Calu3 (cell line): ENCODE measurements around the gene BRD7. TPM values are rescaled to one million over a fixed set of nuclear protein-coding genes. Genes with fewer than 3 reads are reported as not detected.

Source experiments
- BruUV-seq: library from RNA; stranded (reverse); fragments of 400-500 nt; replicated peaks from 2 replicates; lab custom pipeline; 2021; lab: Mats Ljungman, UMichigan
- CTCF ChIA-PET: fragments of 300-600 bp; sonication (Branson Sonifier 250); formaldehyde crosslinking; loops from one replicate; lab custom pipeline; 2022; ENCODE audit warnings: antibody characterized with exemption; lab: Charles Lee
- DNase-seq: peaks from one replicate; pipeline ENCODE4 v3.0.0; 2022
- H3K27ac Mint-ChIP-seq: one replicate; pipeline ENCODE4 v1.8.0; 2022; ENCODE audit warnings: mixed read lengths; ENCODE audit not compliant: unreplicated experiment
- H3K27me3 Mint-ChIP-seq: one replicate; pipeline ENCODE4 v1.8.0; 2022; ENCODE audit warnings: mixed read lengths; ENCODE audit not compliant: unreplicated experiment
- H3K36me3 Mint-ChIP-seq: one replicate; pipeline ENCODE4 v1.8.0; 2022; ENCODE audit warnings: mild to moderate bottlenecking, moderate library complexity, mixed read lengths; ENCODE audit not compliant: insufficient read depth, unreplicated experiment
- H3K4me1 Mint-ChIP-seq: one replicate; pipeline ENCODE4 v1.8.0; 2022; ENCODE audit warnings: mild to moderate bottlenecking, low read depth, mixed read lengths; ENCODE audit not compliant: unreplicated experiment
- H3K4me3 Mint-ChIP-seq: one replicate; pipeline ENCODE4 v1.8.0; 2022; ENCODE audit warnings: mild to moderate bottlenecking, low read depth, moderate library complexity, mixed read lengths; ENCODE audit not compliant: unreplicated experiment
- H3K9me3 Mint-ChIP-seq: one replicate; pipeline ENCODE4 v1.8.0; 2022; ENCODE audit warnings: low read depth, mixed read lengths; ENCODE audit not compliant: unreplicated experiment
- intact Hi-C: fragments of 100-400 bp; cut with micrococcal nuclease; formaldehyde crosslinking; loops from one replicate; pipeline ENCODE4 v1.10.0; 2022; ENCODE audit not compliant: unreplicated experiment
- total RNA-seq: library from RNA; stranded (reverse); gene quantifications from 2 replicates; pipeline ENCODE4 v1.2.3, GENCODE V29; 2022
- TF ChIP-seq, protein P1 (sequence below): fragments of 200-600 bp; IDR thresholded peaks from one replicate; pipeline ENCODE4 v1.8.0; 2022; ENCODE audit warnings: antibody characterized with exemption; ENCODE audit not compliant: unreplicated experiment

Gene BRD7
- total RNA-seq, 1 experiment from 2014 or later: 98.7 TPM

DNA sequence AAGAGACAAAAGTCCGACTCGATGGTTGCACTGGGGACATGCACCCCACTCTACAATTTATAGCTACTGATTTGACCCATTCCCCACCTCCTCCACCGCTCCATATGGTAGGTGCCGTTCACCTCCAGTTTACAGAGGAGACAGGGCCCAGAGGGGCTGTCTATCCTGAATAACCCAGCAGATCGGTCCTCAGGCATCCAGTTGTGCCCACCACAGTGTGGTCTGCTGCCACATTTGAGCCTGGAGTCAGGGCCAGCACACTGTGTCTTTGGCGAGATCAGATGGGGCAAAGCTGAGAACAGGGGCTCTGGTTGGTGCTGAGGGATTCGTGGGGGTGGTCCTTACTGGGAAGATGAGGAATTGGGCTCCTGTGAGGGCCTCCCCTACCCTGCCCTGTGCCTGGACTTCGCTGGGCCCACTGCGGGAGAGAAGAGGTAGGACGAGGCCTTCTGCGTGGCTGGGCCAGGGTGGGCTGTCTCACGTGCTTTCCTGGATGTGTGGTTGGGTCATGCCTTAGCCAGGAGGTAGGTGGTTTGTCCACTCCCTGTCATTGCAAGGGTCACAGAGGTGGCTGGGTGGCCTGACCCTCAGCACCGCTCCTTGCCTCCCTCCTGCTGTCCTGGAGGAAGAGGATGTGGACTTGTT is 99.6 kb downstream of the BRD7 start:
- intact Hi-C loops: no loop called here
- H3K36me3 Mint-ChIP-seq: peaks cover 13% of the 10 kb centered on the region
- no peaks in the 10 kb centered on the region for H3K9me3 Mint-ChIP-seq
- no peak for DNase-seq
- TF ChIP-seq, protein P1, sequence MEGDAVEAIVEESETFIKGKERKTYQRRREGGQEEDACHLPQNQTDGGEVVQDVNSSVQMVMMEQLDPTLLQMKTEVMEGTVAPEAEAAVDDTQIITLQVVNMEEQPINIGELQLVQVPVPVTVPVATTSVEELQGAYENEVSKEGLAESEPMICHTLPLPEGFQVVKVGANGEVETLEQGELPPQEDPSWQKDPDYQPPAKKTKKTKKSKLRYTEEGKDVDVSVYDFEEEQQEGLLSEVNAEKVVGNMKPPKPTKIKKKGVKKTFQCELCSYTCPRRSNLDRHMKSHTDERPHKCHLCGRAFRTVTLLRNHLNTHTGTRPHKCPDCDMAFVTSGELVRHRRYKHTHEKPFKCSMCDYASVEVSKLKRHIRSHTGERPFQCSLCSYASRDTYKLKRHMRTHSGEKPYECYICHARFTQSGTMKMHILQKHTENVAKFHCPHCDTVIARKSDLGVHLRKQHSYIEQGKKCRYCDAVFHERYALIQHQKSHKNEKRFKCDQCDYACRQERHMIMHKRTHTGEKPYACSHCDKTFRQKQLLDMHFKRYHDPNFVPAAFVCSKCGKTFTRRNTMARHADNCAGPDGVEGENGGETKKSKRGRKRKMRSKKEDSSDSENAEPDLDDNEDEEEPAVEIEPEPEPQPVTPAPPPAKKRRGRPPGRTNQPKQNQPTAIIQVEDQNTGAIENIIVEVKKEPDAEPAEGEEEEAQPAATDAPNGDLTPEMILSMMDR: no peak
- no peak overlapping the region for H3K4me3 Mint-ChIP-seq
- CTCF ChIA-PET: no interaction called here
- no TSS peak for BruUV-seq
- no peak overlapping the region for H3K27ac Mint-ChIP-seq
- no peaks in the 10 kb centered on the region for H3K27me3 Mint-ChIP-seq
- H3K4me1 Mint-ChIP-seq: peaks cover 47% of the 10 kb centered on the region

DNA sequence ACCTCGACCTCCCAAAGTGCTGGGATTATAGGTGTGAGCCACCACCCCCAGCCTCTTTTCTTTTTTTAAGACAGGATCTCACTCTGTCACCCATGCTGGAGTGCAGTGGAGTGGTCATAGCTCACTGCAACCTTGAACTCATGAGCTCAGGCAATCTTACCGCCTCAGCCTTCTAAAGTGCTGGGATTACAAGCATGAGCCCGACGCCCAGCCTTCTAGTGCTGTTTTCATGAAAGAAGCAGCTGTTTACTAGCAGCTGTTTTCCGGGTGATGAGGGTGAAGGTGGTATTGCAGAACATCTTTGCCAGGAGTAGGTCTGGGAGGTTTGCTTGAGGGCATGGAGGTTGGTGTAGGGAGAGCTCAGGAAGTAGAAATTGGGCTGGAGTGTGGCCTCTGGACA is 100.4 kb downstream of the BRD7 start:
- TF ChIP-seq, protein P1: no peak
- H3K4me1 Mint-ChIP-seq: peaks cover 44% of the 10 kb centered on the region
- no TSS peak for BruUV-seq
- CTCF ChIA-PET: no interaction called here
- no peak for DNase-seq
- H3K27ac Mint-ChIP-seq: no peak overlapping the region
- H3K4me3 Mint-ChIP-seq: no peak overlapping the region
- H3K27me3 Mint-ChIP-seq: no peaks in the 10 kb centered on the region
- no peaks in the 10 kb centered on the region for H3K9me3 Mint-ChIP-seq
- H3K36me3 Mint-ChIP-seq: peaks cover 13% of the 10 kb centered on the region
- intact Hi-C loops: no loop called here

- intact Hi-C loops: no loop called here
- H3K4me1 Mint-ChIP-seq: peaks cover 42% of the 10 kb centered on the region
- peak overlapping the region; percentile 68 for H3K4me3 Mint-ChIP-seq
- DNase-seq: no peak
- H3K27me3 Mint-ChIP-seq: no peaks in the 10 kb centered on the region
- TF ChIP-seq, protein P1: no peak
- H3K27ac Mint-ChIP-seq: no peak overlapping the region
- peaks cover 13% of the 10 kb centered on the region for H3K36me3 Mint-ChIP-seq
- BruUV-seq: TSS peak; percentile 29
- CTCF ChIA-PET: no interaction called here
- H3K9me3 Mint-ChIP-seq: no peaks in the 10 kb centered on the region
Observed at GRCh38 chr16:50267651-50268050, 101.1 kb downstream of the BRD7 start.

GRCh38 chr16:50267151-50267631 is 101.6 kb downstream of the BRD7 start:
- CTCF ChIA-PET: no interaction called here
- Mint-ChIP-seq H3K9me3 (no peaks in the 10 kb centered on the region), H3K4me3 (peak overlapping the region; percentile 68), H3K27me3 (no peaks in the 10 kb centered on the region), H3K27ac (peak overlapping the region; percentile 32), H3K4me1 (peaks cover 42% of the 10 kb centered on the region), H3K36me3 (peaks cover 13% of the 10 kb centered on the region)
- DNase-seq: no peak
- TF ChIP-seq, protein P1: no peak
- intact Hi-C loops: no loop called here
- no TSS peak for BruUV-seq
